ENCODE data around the gene CHRM3. TPM values are rescaled to one million over a fixed set of nuclear protein-coding genes. Genes with fewer than 3 reads are reported as not detected.

The CHRM3 gene
- polyA plus RNA-seq, result 1 to 10 TPM in 2 of 4 donors, under 1 TPM in 2; 0.45 to 6.0 (median 1.5) TPM
- long read RNA-seq, donor 1, result 0 reads
- long read RNA-seq, donor 2, result 0 reads
- long read RNA-seq, donor 3, result 0 reads
- long read RNA-seq, donor 4, result 0 reads
- long read RNA-seq, donor 5, result 0 reads
- long read RNA-seq, donor 6, result 0 reads
- long read RNA-seq, donor 7, result 0 reads
- long read RNA-seq, donor 8, result 0 reads
- long read RNA-seq, donor 9, result 0 reads
- long read RNA-seq, donor 10, result 0 reads

DNA sequence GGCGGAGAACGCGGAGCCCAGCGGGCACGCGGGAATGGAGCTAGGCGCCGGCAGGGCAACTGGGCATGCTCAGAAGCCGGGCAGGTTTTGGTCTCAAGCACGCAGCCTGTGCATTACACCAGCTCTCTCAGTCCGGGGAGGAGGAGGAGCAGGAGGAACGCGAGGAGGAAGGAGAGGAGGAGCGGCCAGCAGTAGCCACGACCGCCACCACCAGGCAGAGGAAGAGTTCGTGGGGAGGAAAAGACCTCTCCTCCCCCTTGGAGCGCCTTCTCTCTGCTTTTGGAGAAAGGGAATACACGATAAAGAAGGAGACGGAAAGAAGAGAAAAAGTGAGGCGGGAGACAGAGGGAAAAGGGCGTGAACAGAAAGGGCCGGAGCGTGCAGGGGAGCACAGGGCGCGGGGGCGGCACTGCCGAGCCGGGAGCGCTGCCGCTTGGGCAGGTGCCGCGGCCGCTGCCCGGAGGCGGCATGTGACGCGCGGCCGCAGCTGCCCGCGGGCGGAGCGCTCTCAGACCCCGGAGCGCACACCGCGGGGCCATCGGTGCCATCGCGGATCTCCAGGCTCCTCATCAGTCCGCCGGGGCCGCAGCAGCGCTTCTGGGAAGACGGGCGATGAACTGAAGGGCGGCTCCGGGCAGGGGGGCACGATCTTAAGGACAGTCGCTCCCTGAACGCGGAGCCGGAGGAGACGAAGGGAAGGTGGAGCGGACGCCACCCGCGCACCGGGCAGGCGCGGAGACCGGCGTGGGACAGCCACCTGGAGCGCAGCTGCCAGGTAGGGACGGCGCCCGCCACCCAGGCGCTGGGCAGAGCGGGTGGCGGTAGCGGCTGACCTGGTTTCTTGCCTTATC, at the start of gene CHRM3:
Gene CHRM3 (plus strand): TSS at position 116 of the 851 bp plus-strand sequence. CDS start 520,884 bp downstream, outside the sequence.
- H3K4me1 ChIP-seq (ENCODE audit: control insufficient read depth in 3 of 3, insufficient read depth in 2 of 3, low read depth in 1 of 3, low read length in 2 of 3), result peaks cover 0 to 3% (median 0%) of the 10 kb centered on the region in 3 donors

DNA sequence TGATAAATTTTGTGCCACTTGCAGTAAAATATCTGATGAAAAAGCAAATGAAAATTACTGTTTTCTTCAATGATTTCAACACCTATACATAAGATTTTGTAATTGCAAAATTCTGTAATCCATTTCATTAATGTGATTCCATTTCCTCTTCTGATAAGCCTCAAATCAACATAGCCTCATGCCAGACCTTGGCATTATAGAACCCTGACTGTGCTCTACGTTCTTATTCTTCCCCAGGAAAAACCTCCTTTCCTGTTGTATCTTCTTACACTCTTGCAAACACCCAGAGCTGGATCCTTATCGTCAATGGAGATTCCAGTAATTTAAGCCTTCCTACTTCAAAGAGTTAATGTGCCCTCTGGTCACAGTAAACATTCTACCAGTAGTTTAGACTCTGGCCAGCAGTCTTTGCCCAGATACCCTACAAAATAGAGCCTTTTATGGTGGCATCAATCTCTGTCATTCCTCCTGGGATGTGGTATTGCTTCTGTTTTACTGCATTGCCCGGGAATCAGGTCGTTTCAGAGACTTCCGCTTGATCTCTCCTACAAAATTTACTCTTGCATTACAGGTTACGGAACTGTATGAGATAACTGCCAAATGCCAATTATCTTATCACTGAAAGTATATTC, 48.5 kb upstream of the CHRM3 start:
- DNase-seq (peak; percentile 87 to 89), FAIRE-seq (no peak)
- peaks cover 0 to 26% (median 0%) of the 10 kb centered on the region in 3 donors for H3K4me1 ChIP-seq (ENCODE audit: control insufficient read depth in 3 of 3, insufficient read depth in 2 of 3, low read depth in 1 of 3, low read length in 2 of 3)
- H3K9me3 ChIP-seq (ENCODE audit: control insufficient read depth in 2 of 2, insufficient read depth in 1 of 2, low read depth in 1 of 2, low read length in 1 of 2), result no peaks in the 10 kb centered on the region
- WGBS, 3 donors, result 10 to 43% (median 30%) methylated on average over 6 of the region's 6 CpGs
- no peak overlapping the region for H3K4me3 ChIP-seq (ENCODE audit: low read depth in 1 of 3, low read length in 3 of 3)
- no peaks in the 10 kb centered on the region for H3K27me3 ChIP-seq (ENCODE audit: control insufficient read depth in 3 of 3, insufficient read depth in 3 of 3, low read length in 3 of 3)
- H3K36me3 ChIP-seq (ENCODE audit: control insufficient read depth in 3 of 3, insufficient read depth in 2 of 3, low read depth in 1 of 3, low read length in 3 of 3), result no peaks in the 10 kb centered on the region
- peak overlapping the region in 1 of 3 donors; percentile 65 for H3K27ac ChIP-seq (ENCODE audit: low read depth in 1 of 3, low read length in 2 of 3)

More for the DNA sequence above, at the start of gene CHRM3:
- Histone ChIP-seq H3K9me3 (ENCODE audit: control insufficient read depth in 2 of 2, insufficient read depth in 1 of 2, low read depth in 1 of 2, low read length in 1 of 2) (no peaks in the 10 kb centered on the region), H3K36me3 (ENCODE audit: control insufficient read depth in 3 of 3, insufficient read depth in 2 of 3, low read depth in 1 of 3, low read length in 3 of 3) (no peaks in the 10 kb centered on the region), H3K27ac (ENCODE audit: low read depth in 1 of 3, low read length in 2 of 3) (peak within 1 kb of the TSS in 2 of 3 donors; percentile 77 to 84), H3K4me3 (ENCODE audit: low read depth in 1 of 3, low read length in 3 of 3) (peak within 1 kb of the TSS; percentile 54 to 71 (median 66)), H3K27me3 (ENCODE audit: control insufficient read depth in 3 of 3, insufficient read depth in 3 of 3, low read length in 3 of 3) (peaks cover 0 to 13% (median 10%) of the 10 kb centered on the region in 3 donors)
- DNase-seq (peak; percentile 89 to 90), FAIRE-seq (no peak)
- WGBS, 3 donors, result 1 to 2% (median 1%) methylated on average over 61 to 82 of the region's 82 CpGs

GRCh38 chr1:239347776-239348175, 38.6 kb upstream of the CHRM3 start:
- Histone ChIP-seq H3K27ac (ENCODE audit: low read depth in 1 of 3, low read length in 2 of 3) (no peak overlapping the region), H3K4me1 (ENCODE audit: control insufficient read depth in 3 of 3, insufficient read depth in 2 of 3, low read depth in 1 of 3, low read length in 2 of 3) (peaks cover 0 to 1% (median 0%) of the 10 kb centered on the region in 3 donors), H3K4me3 (ENCODE audit: low read depth in 1 of 3, low read length in 3 of 3) (no peak overlapping the region), H3K27me3 (ENCODE audit: control insufficient read depth in 3 of 3, insufficient read depth in 3 of 3, low read length in 3 of 3) (no peaks in the 10 kb centered on the region), H3K9me3 (ENCODE audit: control insufficient read depth in 2 of 2, insufficient read depth in 1 of 2, low read depth in 1 of 2, low read length in 1 of 2) (no peaks in the 10 kb centered on the region), H3K36me3 (ENCODE audit: control insufficient read depth in 3 of 3, insufficient read depth in 2 of 3, low read depth in 1 of 3, low read length in 3 of 3) (no peaks in the 10 kb centered on the region)
- WGBS, 3 donors, result 87 to 90% (median 90%) methylated on average over 2 of the region's 2 CpGs
- FAIRE-seq (no peak), DNase-seq (no peak)

GRCh38 chr1:239348635-239349353, 37.6 kb upstream of the CHRM3 start:
- DNase-seq (no peak), FAIRE-seq (no peak)
- no peak overlapping the region for H3K27ac ChIP-seq (ENCODE audit: low read depth in 1 of 3, low read length in 2 of 3)
- no peak overlapping the region for H3K4me3 ChIP-seq (ENCODE audit: low read depth in 1 of 3, low read length in 3 of 3)
- no peaks in the 10 kb centered on the region for H3K27me3 ChIP-seq (ENCODE audit: control insufficient read depth in 3 of 3, insufficient read depth in 3 of 3, low read length in 3 of 3)
- no peaks in the 10 kb centered on the region for H3K36me3 ChIP-seq (ENCODE audit: control insufficient read depth in 3 of 3, insufficient read depth in 2 of 3, low read depth in 1 of 3, low read length in 3 of 3)
- H3K9me3 ChIP-seq (ENCODE audit: control insufficient read depth in 2 of 2, insufficient read depth in 1 of 2, low read depth in 1 of 2, low read length in 1 of 2), result no peaks in the 10 kb centered on the region
- peaks cover 0 to 9% (median 0%) of the 10 kb centered on the region in 3 donors for H3K4me1 ChIP-seq (ENCODE audit: control insufficient read depth in 3 of 3, insufficient read depth in 2 of 3, low read depth in 1 of 3, low read length in 2 of 3)
- 73 to 84% (median 82%) methylated on average over 6 of the region's 6 CpGs for WGBS, 3 donors

- DNase-seq, result no peak
- FAIRE-seq, result no peak
These were observed 36.7 kb upstream of the CHRM3 start for GRCh38 chr1:239349699-239350098.

GRCh38 chr1:239353536-239353935, 32.8 kb upstream of the CHRM3 start:
- WGBS, 3 donors, result 8 to 65% (median 25%) methylated on average over 3 of the region's 3 CpGs
- Histone ChIP-seq H3K27ac (ENCODE audit: low read depth in 1 of 3, low read length in 2 of 3) (peak overlapping the region in 1 of 3 donors; percentile 44), H3K4me3 (ENCODE audit: low read depth in 1 of 3, low read length in 3 of 3) (no peak overlapping the region), H3K4me1 (ENCODE audit: control insufficient read depth in 3 of 3, insufficient read depth in 2 of 3, low read depth in 1 of 3, low read length in 2 of 3) (peaks cover 0 to 13% (median 0%) of the 10 kb centered on the region in 3 donors), H3K9me3 (ENCODE audit: control insufficient read depth in 2 of 2, insufficient read depth in 1 of 2, low read depth in 1 of 2, low read length in 1 of 2) (no peaks in the 10 kb centered on the region), H3K27me3 (ENCODE audit: control insufficient read depth in 3 of 3, insufficient read depth in 3 of 3, low read length in 3 of 3) (no peaks in the 10 kb centered on the region), H3K36me3 (ENCODE audit: control insufficient read depth in 3 of 3, insufficient read depth in 2 of 3, low read depth in 1 of 3, low read length in 3 of 3) (no peaks in the 10 kb centered on the region)
- peak; percentile 90 to 93 for DNase-seq
- no peak for FAIRE-seq

More at GRCh38 chr1:239349699-239350098, 36.7 kb upstream of the CHRM3 start:
- H3K9me3 ChIP-seq (ENCODE audit: control insufficient read depth in 2 of 2, insufficient read depth in 1 of 2, low read depth in 1 of 2, low read length in 1 of 2), result no peaks in the 10 kb centered on the region
- H3K27me3 ChIP-seq (ENCODE audit: control insufficient read depth in 3 of 3, insufficient read depth in 3 of 3, low read length in 3 of 3), result no peaks in the 10 kb centered on the region
- H3K27ac ChIP-seq (ENCODE audit: low read depth in 1 of 3, low read length in 2 of 3), result no peak overlapping the region
- H3K4me3 ChIP-seq (ENCODE audit: low read depth in 1 of 3, low read length in 3 of 3), result no peak overlapping the region
- H3K36me3 ChIP-seq (ENCODE audit: control insufficient read depth in 3 of 3, insufficient read depth in 2 of 3, low read depth in 1 of 3, low read length in 3 of 3), result no peaks in the 10 kb centered on the region
- H3K4me1 ChIP-seq (ENCODE audit: control insufficient read depth in 3 of 3, insufficient read depth in 2 of 3, low read depth in 1 of 3, low read length in 2 of 3), result peaks cover 0 to 13% (median 0%) of the 10 kb centered on the region in 3 donors
- WGBS, 3 donors, result 91 to 94% (median 92%) methylated on average over 6 of the region's 6 CpGs

- no peak for FAIRE-seq
- Histone ChIP-seq H3K9me3 (ENCODE audit: control insufficient read depth in 2 of 2, insufficient read depth in 1 of 2, low read depth in 1 of 2, low read length in 1 of 2) (no peaks in the 10 kb centered on the region), H3K36me3 (ENCODE audit: control insufficient read depth in 3 of 3, insufficient read depth in 2 of 3, low read depth in 1 of 3, low read length in 3 of 3) (no peaks in the 10 kb centered on the region), H3K4me1 (ENCODE audit: control insufficient read depth in 3 of 3, insufficient read depth in 2 of 3, low read depth in 1 of 3, low read length in 2 of 3) (peaks cover 0 to 13% (median 0%) of the 10 kb centered on the region in 3 donors), H3K27ac (ENCODE audit: low read depth in 1 of 3, low read length in 2 of 3) (no peak overlapping the region), H3K4me3 (ENCODE audit: low read depth in 1 of 3, low read length in 3 of 3) (no peak overlapping the region), H3K27me3 (ENCODE audit: control insufficient read depth in 3 of 3, insufficient read depth in 3 of 3, low read length in 3 of 3) (no peaks in the 10 kb centered on the region)
- no peak for DNase-seq
- 60 to 87% (median 70%) methylated on average over 1 of the region's 1 CpG for WGBS, 3 donors
These were observed 32.1 kb upstream of the CHRM3 start for GRCh38 chr1:239354231-239354630.

DNA sequence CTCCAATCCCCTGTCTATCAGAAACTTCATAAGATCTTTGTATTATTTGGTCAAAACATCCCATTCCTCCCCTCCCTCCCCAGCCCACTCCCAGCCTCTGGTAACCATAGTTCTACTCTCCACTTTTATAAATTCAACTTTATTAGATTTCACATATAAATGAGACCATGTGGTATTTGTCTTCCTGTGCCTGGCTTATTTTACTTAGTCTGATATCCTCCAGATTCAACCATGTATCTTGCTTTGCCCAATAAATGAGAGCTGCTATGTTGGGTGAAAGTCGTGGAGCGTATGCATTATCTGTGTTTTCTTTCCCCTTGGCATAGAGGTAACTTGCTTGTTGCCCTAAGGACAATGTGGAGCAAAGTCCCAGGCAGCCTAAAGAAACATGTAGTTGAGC, 28.5 kb upstream of the CHRM3 start:
- DNase-seq, result no peak
- peaks cover 0 to 11% (median 0%) of the 10 kb centered on the region in 3 donors for H3K4me1 ChIP-seq (ENCODE audit: control insufficient read depth in 3 of 3, insufficient read depth in 2 of 3, low read depth in 1 of 3, low read length in 2 of 3)
- H3K27me3 ChIP-seq (ENCODE audit: control insufficient read depth in 3 of 3, insufficient read depth in 3 of 3, low read length in 3 of 3), result no peaks in the 10 kb centered on the region
- no peak overlapping the region for H3K4me3 ChIP-seq (ENCODE audit: low read depth in 1 of 3, low read length in 3 of 3)
- H3K9me3 ChIP-seq (ENCODE audit: control insufficient read depth in 2 of 2, insufficient read depth in 1 of 2, low read depth in 1 of 2, low read length in 1 of 2), result no peaks in the 10 kb centered on the region
- H3K27ac ChIP-seq (ENCODE audit: low read depth in 1 of 3, low read length in 2 of 3), result no peak overlapping the region
- no peak for FAIRE-seq
- WGBS, 3 donors, result 26 to 57% (median 53%) methylated on average over 2 of the region's 2 CpGs
- H3K36me3 ChIP-seq (ENCODE audit: control insufficient read depth in 3 of 3, insufficient read depth in 2 of 3, low read depth in 1 of 3, low read length in 3 of 3), result no peaks in the 10 kb centered on the region
